NCI-H146 (cell line): Measurements from ENCODE around the gene SHC2.
"Not testable (repeated sequence)": the region's sequence is repeated elsewhere in the genome, so short reads cannot be mapped to it uniquely, and the experiment has no call there.

Source experiments
- DNase-seq: peaks from one replicate; lab custom pipeline; 2025; lab: John Stamatoyannopoulos, UW

The SHC2 gene

GRCh38 chr19:406971-407510, 53.8 kb downstream of the SHC2 start:
- DNase-seq = no peak

DNA sequence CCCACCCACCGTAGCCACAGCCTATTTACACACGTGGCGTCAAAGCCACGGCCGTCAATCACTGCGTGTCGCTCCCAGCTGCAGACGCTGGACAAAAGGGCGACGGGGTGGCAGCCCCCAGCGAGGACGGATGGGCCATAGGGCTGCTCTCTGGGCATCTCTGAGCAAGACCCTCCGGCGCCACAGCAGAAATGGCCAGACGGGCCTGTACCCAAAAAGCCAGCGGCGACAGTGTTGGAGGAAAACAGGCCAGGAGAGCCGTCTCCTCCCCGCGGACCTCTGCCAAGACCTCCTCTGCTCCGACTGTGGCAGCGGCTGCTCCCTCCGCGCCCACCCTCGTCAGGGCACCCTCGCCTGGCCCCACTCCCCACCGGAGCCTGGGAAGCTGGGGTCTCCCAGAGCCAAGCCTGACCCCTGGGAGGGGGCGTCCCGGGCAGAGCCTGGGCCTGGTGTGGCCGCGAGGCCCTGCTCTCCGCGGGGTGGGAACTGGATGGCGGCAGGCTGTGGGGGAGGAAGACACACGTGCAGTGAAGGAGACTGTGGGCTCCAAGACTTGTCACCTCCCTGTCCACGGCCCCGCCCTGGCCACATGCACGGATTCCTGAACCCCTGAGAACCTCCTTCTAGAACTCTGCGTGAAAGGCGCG, 54.6 kb downstream of the SHC2 start:
- DNase-seq = no peak

DNA sequence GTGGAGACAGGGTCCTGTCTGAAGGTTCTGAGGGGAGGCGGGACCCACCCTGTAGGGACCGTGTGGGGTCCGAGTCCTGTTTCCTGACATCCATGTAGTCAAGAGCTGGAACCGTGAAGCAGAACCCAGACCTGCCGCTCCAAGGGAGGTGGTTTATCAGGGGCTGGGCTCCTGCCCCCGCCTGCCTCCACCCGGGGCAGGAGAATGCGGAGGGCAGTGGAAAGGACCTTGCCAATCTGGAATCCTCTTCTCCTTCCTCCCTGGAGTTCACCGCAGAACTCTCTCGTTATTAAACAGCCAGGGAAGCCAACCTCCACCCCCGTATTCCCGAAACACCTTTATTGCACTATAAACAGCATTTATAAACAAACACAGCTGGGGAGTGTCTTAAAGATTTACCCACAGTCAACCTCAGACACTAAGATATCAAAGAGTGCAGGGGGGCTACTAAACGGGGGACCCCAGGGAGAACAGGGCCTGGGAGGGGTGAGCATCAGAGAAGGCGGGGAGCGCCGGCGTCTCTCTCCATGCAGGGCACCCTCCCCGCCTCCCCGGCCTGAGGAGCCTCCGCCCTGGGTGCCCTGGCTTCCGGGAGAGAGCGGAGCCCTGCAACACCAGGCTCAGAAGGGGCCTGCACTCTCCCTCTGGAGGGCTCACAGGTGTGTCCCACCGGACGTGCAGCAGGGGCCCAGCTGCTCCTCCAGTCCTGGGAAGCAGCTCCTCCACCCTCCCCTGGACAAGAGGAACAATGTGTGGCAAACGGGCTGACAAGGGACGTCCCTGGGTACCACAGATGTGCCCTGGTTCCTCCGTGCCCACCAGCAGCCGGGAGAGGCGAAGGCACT, 55.5 kb downstream of the SHC2 start:
- no peak for DNase-seq

DNA sequence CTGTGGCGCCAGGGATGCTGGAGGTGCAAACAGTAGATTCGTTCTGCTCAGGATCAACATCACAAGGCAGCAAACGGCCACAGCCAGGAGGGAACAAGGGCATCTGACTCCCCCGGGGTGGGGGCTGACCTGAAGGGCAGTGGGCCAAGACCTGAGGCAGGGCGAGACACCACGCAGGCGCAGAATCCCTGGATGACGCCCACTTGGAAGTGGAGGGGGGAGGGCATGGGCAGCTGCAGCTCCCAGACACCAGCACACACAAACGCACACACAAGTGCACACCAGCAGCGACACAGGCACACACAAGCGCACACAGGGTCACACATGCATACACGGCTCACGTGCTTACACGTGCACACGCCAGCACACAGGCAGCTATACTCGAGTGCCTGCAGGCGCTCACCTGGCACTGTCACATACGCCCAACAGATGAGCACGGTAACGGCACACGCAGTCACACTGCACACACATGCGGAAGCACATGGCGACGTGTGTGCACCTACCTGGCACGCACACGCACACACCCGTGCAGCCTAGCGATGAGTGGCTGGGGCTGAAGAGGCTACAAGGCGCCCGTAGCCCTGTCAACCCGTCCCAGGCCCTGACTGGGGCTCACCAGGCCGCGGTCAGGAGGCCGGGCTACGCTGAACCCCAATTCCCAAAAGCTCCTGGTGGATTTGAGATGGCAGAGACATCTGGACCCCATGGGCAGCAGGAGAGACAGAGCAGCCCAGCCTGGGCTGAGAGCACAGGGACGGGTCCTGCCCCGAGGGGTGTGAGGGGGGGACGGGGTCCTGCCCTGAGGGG, 57.4 kb downstream of the SHC2 start:
- DNase-seq = peak; percentile 64

GRCh38 chr19:402786-403185, 58.0 kb downstream of the SHC2 start:
- DNase-seq = no peak

DNA sequence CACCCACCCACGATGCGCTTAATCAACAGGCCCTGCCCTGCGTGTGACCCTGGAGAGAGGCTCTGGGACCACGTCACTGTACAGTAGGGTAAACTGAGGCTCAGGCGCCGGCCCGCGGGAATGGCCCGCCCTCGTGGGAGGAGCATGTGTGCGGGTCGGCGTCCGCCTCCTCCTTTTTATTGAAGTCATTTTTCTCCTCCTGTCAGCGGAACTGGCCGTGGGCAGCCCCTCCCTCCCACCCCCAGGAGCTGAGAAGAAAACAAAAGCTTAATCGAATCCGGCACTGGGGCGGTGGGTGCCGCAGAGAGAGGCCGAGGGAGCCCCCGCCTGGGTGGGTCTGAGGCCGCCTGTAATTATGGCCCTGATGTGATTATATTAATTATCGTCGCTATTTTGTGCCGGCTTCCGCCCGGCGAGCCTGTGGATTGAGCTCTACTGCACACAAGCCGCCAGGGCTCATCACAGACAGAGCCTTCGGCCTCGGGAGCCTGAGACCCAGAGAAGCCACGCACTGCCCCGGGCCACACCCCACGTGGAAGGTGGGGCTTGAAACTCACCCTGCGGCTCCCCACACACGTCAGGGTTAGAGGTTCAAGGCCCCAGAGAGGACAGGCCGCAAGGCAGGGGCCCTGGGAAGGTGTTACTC, 58.8 kb downstream of the SHC2 start:
- peak; percentile 70 for DNase-seq

- no peak for DNase-seq
Observed at GRCh38 chr19:400976-401865, 59.6 kb downstream of the SHC2 start.

DNA sequence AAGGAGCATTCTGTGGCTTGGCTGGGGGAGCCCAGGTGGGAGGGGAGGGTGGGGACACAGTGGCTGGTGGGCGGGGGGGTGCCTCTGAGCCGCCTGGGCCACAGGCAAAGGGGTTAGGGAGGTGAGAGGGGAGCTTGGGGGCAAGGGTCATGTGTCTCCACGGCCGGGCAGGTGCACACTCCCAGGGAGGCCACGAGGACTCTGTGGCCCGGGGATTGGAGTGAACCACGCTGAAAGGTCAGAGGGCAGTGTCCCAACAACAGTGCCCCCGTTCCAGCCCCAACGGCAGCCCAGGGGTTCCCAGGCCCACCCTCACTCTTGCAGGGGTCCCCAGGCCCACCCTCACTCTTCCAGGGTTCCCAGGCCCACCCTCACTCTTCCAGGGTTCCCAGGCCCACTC, 61.5 kb downstream of the SHC2 start:
- no peak for DNase-seq

DNA sequence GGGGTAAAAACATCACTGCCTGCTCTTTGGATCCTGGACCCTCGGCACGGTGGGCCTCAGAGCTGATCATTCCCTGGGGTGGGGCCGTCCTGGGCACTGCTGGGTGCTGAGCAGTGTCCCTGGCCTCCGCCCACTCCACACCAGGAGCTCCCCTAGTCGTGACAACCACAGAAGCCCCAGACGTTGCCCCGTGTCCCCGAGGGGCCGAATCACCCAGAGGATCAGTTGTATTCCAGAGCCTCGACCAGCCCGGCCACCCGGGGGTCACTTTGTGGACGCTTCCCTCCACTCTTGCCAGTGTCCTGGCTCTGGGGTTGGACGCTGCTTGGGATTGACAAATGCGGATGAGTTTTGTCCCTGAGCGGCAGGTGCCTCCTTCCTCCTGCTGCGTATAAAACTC, 62.1 kb downstream of the SHC2 start:
- no peak for DNase-seq

DNA sequence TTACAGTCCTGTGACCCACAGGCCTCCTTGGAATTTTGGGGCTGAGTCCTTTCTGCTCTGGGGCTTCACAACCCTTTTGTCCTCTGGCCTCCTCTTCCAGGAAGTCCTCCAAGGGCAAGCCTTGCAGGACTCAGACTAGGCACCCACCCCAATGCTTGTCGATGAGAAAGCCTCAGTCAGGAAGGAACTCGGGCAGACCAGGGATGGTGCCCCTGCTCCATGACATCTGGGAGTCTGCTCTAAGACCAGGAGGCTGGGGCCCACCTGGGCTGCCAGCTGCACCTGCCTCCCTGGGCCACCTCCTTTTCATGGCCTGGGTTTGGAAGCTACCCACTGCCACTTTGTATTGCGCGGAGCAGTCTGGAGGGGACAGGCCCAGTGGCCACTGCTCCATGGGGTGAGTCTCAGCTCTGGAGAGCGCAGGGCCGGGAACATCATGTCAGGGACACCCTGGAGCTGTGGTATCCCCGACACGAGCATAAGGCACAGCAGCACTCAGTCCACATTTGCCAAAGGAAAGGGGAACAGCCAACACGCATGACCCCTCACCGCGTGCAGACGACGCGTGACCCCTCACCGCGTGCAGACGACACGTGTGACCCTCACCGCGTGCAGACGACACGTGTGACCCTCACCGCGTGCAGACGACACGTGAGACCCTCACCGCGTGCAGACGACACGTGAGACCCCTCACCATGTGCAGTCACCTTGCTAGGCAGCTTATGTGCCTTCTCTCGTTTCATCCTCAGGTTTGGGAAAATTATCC, 62.7 kb downstream of the SHC2 start:
- DNase-seq = no peak

DNA sequence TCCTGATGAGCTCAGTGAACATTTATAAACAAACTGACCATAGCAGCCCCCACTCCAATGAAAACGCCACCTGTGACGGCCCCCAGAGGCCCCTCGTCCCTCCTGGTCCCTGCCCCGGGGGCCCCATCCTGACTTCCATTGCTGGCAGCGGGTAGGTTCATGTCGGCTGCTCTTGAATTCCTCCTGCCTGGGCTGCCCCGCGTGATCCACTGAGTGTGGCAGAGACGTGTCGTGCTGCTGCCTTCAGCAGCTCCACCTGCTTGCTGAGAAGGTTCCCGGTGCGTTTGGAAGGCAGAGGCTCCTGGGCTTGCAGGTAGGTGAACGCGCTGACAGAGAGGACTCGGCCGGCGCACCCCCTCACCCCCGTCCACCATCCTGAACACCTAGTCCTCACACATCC, 63.5 kb downstream of the SHC2 start:
- no peak for DNase-seq

DNA sequence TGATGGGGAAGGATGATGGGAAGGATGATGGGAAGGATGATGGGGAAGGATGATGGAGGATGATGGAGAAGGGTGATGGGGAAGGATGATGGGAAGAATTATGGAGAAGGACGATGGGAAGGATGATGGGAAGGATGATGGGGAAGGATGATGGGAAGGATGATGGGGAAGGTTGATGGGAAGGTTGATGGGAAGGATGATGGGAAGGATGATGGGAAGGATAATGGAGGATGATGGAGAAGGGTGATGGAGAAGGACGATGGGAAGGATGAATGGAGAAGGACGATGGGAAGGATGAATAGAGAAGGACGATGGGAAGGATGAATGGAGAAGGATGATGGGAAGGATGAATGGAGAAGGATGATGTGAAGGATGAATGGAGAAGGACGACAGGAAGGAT, 65.4 kb downstream of the SHC2 start:
- no peak for DNase-seq

DNA sequence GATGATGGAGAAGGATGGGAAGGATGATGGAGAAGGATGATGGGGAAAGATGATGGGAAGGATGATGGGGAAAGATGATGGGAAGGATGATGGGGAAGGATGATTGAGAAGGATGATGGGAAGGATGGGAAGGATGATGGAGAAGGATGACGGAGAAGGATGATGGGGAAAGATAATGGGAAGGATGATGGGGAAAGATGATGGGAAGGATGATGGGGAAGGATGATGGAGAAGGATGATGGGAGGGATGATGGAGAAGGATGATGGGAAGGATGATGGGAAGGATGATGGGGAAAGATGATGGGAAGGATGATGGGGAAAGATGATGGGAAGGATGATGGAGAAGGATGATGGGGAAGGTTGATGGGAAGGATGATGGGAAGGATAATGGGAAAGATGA, 66.0 kb downstream of the SHC2 start:
- DNase-seq = not testable (repeated sequence)

GRCh38 chr19:393560-393959, 67.3 kb downstream of the SHC2 start:
- not testable (repeated sequence) for DNase-seq

- DNase-seq = no peak
Observed at GRCh38 chr19:392375-392970, 68.4 kb downstream of the SHC2 start.

GRCh38 chr19:391726-392374, 69.0 kb downstream of the SHC2 start:
- DNase-seq = no peak

DNA sequence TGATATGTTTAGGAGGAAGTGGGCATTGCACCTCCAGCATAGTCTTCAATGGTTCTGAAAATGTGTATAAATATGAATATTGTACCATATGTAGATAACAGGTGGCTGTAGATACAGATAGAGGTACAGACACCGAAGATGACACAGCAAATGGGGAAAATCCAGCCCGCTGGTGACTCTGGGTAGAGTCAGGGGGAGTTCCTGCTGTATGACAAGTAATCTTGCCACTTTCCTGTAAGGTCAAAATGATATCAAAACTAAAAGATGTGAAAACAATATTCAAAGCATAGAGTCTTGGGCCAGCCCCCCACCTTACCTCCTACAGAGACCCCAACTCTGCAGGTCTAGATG, 69.7 kb downstream of the SHC2 start:
- DNase-seq = no peak

GRCh38 chr19:390386-391206, 70.2 kb downstream of the SHC2 start:
- DNase-seq = no peak

DNA sequence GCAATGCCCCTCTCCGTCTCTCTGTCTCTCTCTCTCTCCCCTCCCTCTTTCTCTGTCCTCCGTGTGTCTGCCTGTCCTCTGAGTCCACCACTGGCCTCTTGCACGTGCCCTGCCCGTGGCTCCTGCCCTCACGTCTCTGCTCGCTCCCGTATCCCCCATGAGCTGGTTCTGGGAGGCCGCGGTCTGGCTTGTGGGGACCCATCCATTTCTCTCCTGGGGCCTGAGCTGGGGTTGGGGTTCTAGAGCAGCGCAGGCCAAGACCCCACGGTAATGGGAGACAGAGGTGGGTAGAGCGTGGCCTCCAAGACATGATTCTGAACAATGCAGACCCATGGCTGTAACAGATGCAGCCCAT, 70.9 kb downstream of the SHC2 start:
- no peak for DNase-seq
